Suprapubic skin (tissue), 4 donors: ENCODE data around the gene WWC2. TPM values are rescaled to one million over a fixed set of nuclear protein-coding genes. Genes with fewer than 3 reads are reported as not detected.

Source experiments
- DNase-seq, 2 donors: peaks; one replicate each; pipeline ENCODE4 v3.0.0-alpha.2; 2019; ENCODE audit warnings: low spot score in 2 of 2
- H3K27ac ChIP-seq: fragments of 200-600 bp; sonication (generic); one replicate; pipeline ENCODE4 v1.5.1; 2019
- H3K27me3 ChIP-seq: fragments of 200-600 bp; sonication (generic); one replicate; pipeline ENCODE4 v1.5.1; 2019
- H3K36me3 ChIP-seq: fragments of 200-600 bp; sonication (generic); one replicate; pipeline ENCODE4 v1.5.1; 2019
- H3K4me1 ChIP-seq: fragments of 200-600 bp; sonication (generic); one replicate; pipeline ENCODE4 v1.5.1; 2019
- H3K4me3 ChIP-seq: fragments of 200-600 bp; sonication (generic); one replicate; pipeline ENCODE4 v1.5.1; 2019; ENCODE audit warnings: mild to moderate bottlenecking
- H3K9me3 ChIP-seq: fragments of 200-600 bp; sonication (generic); one replicate; pipeline ENCODE4 v1.5.1; 2019
- CTCF ChIP-seq, 2 donors: fragments of 200-600 bp in 1 of 2; fragments of 450-650 bp in 1 of 2; sonication (generic) in 1 of 2; IDR thresholded peaks; one replicate each; pipeline ENCODE4 v1.5.1; 2016 to 2019; ENCODE audit warnings: antibody characterized with exemption in 2 of 2, mild to moderate bottlenecking in 1 of 2, moderate library complexity in 1 of 2
- EP300 ChIP-seq: sonication (generic); formaldehyde crosslinking; IDR thresholded peaks from one replicate; pipeline ENCODE4 v1.6.1; 2017; ENCODE audit warnings: antibody characterized with exemption
- POLR2A ChIP-seq, 2 donors: fragments of 450-650 bp; IDR thresholded peaks; one replicate each; pipeline ENCODE4 v1.6.1; 2017; ENCODE audit warnings: antibody characterized with exemption in 2 of 2, mild to moderate bottlenecking in 2 of 2, moderate library complexity in 2 of 2
- POLR2AphosphoS5 ChIP-seq, 3 donors: sonication (generic); formaldehyde crosslinking; IDR thresholded peaks; one replicate each; pipeline ENCODE4 v1.6.1; 2017; ENCODE audit warnings: antibody characterized with exemption in 3 of 3
- WGBS: methylation state at CpG from one replicate; pipeline ENCODE4 v1.1.5; 2018; 5-methylcytosine and 5-hydroxymethylcytosine counted together
- total RNA-seq, 4 donors: library from RNA; depleted of rRNA; stranded (reverse); fragments of >200 nt; gene quantifications; one replicate each; pipeline ENCODE4 v1.1.0, GENCODE V29; 2016

Gene WWC2
- total RNA-seq, 4 donors from 2014 or later: 9.2 to 30.4 (median 15.2) TPM

- H3K27ac ChIP-seq: no peak overlapping the region
- no peaks in the 10 kb centered on the region for H3K36me3 ChIP-seq
- no peaks in the 10 kb centered on the region for H3K9me3 ChIP-seq
- H3K4me1 ChIP-seq: no peaks in the 10 kb centered on the region
- TF ChIP-seq CTCF (IDR thresholded peaks at IDR 0.05): no peak
- no peak for DNase-seq
- WGBS: 72% methylated on average over 4 of the region's 4 CpGs
- no peaks in the 10 kb centered on the region for H3K27me3 ChIP-seq
- no peak overlapping the region for H3K4me3 ChIP-seq
Measured at GRCh38 chr4:183080372-183081115, 18.5 kb upstream of the WWC2 start.

GRCh38 chr4:183081116-183081469 is 18.0 kb upstream of the WWC2 start:
- no peak overlapping the region for H3K4me3 ChIP-seq
- no peak for DNase-seq
- WGBS: 43% methylated on average over 3 of the region's 3 CpGs
- no peak overlapping the region for H3K27ac ChIP-seq
- TF ChIP-seq EP300: no peak
- no peak for TF ChIP-seq POLR2AphosphoS5 (IDR thresholded peaks at IDR 0.05)
- no peak for TF ChIP-seq POLR2A (IDR thresholded peaks at IDR 0.05)
- TF ChIP-seq CTCF (IDR thresholded peaks at IDR 0.05): no peak
- H3K27me3 ChIP-seq: no peaks in the 10 kb centered on the region
- no peaks in the 10 kb centered on the region for H3K36me3 ChIP-seq
- H3K4me1 ChIP-seq: no peaks in the 10 kb centered on the region
- H3K9me3 ChIP-seq: no peaks in the 10 kb centered on the region

- TF ChIP-seq POLR2AphosphoS5 (IDR thresholded peaks at IDR 0.05) (no peak), CTCF (IDR thresholded peaks at IDR 0.05) (no peak), POLR2A (IDR thresholded peaks at IDR 0.05) (no peak), EP300 (no peak)
- Histone ChIP-seq H3K27ac (no peak overlapping the region), H3K27me3 (no peaks in the 10 kb centered on the region), H3K4me3 (no peak overlapping the region), H3K36me3 (no peaks in the 10 kb centered on the region), H3K4me1 (no peaks in the 10 kb centered on the region), H3K9me3 (no peaks in the 10 kb centered on the region)
- DNase-seq: no peak
- WGBS: 83% methylated on average over 3 of the region's 3 CpGs
Measured at GRCh38 chr4:183082053-183082452, 17.0 kb upstream of the WWC2 start.

- H3K4me1 ChIP-seq: peaks cover 24% of the 10 kb centered on the region
- H3K9me3 ChIP-seq: no peaks in the 10 kb centered on the region
- H3K4me3 ChIP-seq: no peak overlapping the region
- H3K36me3 ChIP-seq: no peaks in the 10 kb centered on the region
- 46% methylated on average over 6 of the region's 6 CpGs for WGBS
- no peaks in the 10 kb centered on the region for H3K27me3 ChIP-seq
- TF ChIP-seq EP300 (no peak), POLR2A (IDR thresholded peaks at IDR 0.05) (no peak), CTCF (IDR thresholded peaks at IDR 0.05) (no peak), POLR2AphosphoS5 (IDR thresholded peaks at IDR 0.05) (no peak)
- no peak for DNase-seq
- H3K27ac ChIP-seq: no peak overlapping the region
Measured at GRCh38 chr4:183094393-183095198, 4.5 kb upstream of the WWC2 start.

- H3K9me3 ChIP-seq: no peaks in the 10 kb centered on the region
- H3K4me3 ChIP-seq: no peak overlapping the region
- no peak overlapping the region for H3K27ac ChIP-seq
- H3K36me3 ChIP-seq: no peaks in the 10 kb centered on the region
- TF ChIP-seq CTCF (IDR thresholded peaks at IDR 0.05) (no peak), POLR2AphosphoS5 (IDR thresholded peaks at IDR 0.05) (no peak), POLR2A (IDR thresholded peaks at IDR 0.05) (no peak), EP300 (no peak)
- 59% methylated on average over 1 of the region's 1 CpG for WGBS
- H3K27me3 ChIP-seq: no peaks in the 10 kb centered on the region
- H3K4me1 ChIP-seq: peaks cover 30% of the 10 kb centered on the region
- no peak for DNase-seq
Measured at GRCh38 chr4:183095199-183095512, 3.9 kb upstream of the WWC2 start.
